Measurements from ENCODE around the gene BACE1.

The BACE1 gene

GRCh38 chr11:117298195-117298594 is 17.9 kb downstream of the BACE1 start:
- no peak overlapping the region for H3K4me3 ChIP-seq (ENCODE audit: low read depth, low read length)

GRCh38 chr11:117296881-117297280 is 19.2 kb downstream of the BACE1 start:
- no peak for DNase-seq
- no peaks in the 10 kb centered on the region for H3K27me3 ChIP-seq (ENCODE audit: insufficient read depth, low read depth, severe bottlenecking)
- no peak overlapping the region; the same call in none of the 2 replicates for H3K27ac ChIP-seq
- TF ChIP-seq CTCF (IDR thresholded peaks at IDR 0.05; ENCODE audit: low read depth, low read length) = no peak
- no peak overlapping the region for H3K4me3 ChIP-seq (ENCODE audit: low read depth, low read length)
- H3K9me3 ChIP-seq (ENCODE audit: severe bottlenecking) = no peaks in the 10 kb centered on the region
- peaks cover 31% of the 10 kb centered on the region for H3K36me3 ChIP-seq

More at GRCh38 chr11:117298195-117298594, 17.9 kb downstream of the BACE1 start:
- TF ChIP-seq CTCF (IDR thresholded peaks at IDR 0.05; ENCODE audit: low read depth, low read length) = no peak
- H3K36me3 ChIP-seq = peaks cover 22% of the 10 kb centered on the region
- DNase-seq = no peak
- H3K9me3 ChIP-seq (ENCODE audit: severe bottlenecking) = no peaks in the 10 kb centered on the region
- peak overlapping the region; percentile 83 for H3K27ac ChIP-seq
- no peaks in the 10 kb centered on the region for H3K27me3 ChIP-seq (ENCODE audit: insufficient read depth, low read depth, severe bottlenecking)

GRCh38 chr11:117295438-117296137 is 20.5 kb downstream of the BACE1 start:
- no peak overlapping the region for H3K4me3 ChIP-seq (ENCODE audit: low read depth, low read length)
- no peak overlapping the region for H3K27ac ChIP-seq
- H3K36me3 ChIP-seq = peaks cover 43% of the 10 kb centered on the region
- no peak for TF ChIP-seq CTCF (IDR thresholded peaks at IDR 0.05; ENCODE audit: low read depth, low read length)
- no peaks in the 10 kb centered on the region for H3K27me3 ChIP-seq (ENCODE audit: insufficient read depth, low read depth, severe bottlenecking)
- no peaks in the 10 kb centered on the region for H3K9me3 ChIP-seq (ENCODE audit: severe bottlenecking)
- no peak for DNase-seq

GRCh38 chr11:117292616-117293015 is 23.4 kb downstream of the BACE1 start:
- Histone ChIP-seq H3K27ac (no peak overlapping the region), H3K9me3 (ENCODE audit: severe bottlenecking) (no peaks in the 10 kb centered on the region), H3K36me3 (peaks cover 67% of the 10 kb centered on the region), H3K27me3 (ENCODE audit: insufficient read depth, low read depth, severe bottlenecking) (no peaks in the 10 kb centered on the region), H3K4me3 (ENCODE audit: low read depth, low read length) (no peak overlapping the region)
- no peak for TF ChIP-seq CTCF (IDR thresholded peaks at IDR 0.05; ENCODE audit: low read depth, low read length)
- no peak for DNase-seq

- TF ChIP-seq CTCF (IDR thresholded peaks at IDR 0.05; ENCODE audit: low read depth, low read length) = no peak
- H3K9me3 ChIP-seq (ENCODE audit: severe bottlenecking) = no peaks in the 10 kb centered on the region
- H3K27me3 ChIP-seq (ENCODE audit: insufficient read depth, low read depth, severe bottlenecking) = no peaks in the 10 kb centered on the region
- H3K36me3 ChIP-seq = peaks cover 84% of the 10 kb centered on the region
- H3K27ac ChIP-seq = no peak within 1 kb of the TSS
- DNase-seq = no peak
- H3K4me3 ChIP-seq (ENCODE audit: low read depth, low read length) = no peak within 1 kb of the TSS
These were observed 25.2 kb downstream of the BACE1 start, which contains the start of gene BACE1-AS for GRCh38 chr11:117290809-117291396. TSS of gene BACE1-AS (plus strand) at chr11:117291346.

All from WERI-Rb-1 (cell line).